Right renal cortex interstitium (tissue), 3 donors: Measurements from ENCODE around the gene LRRC23. TPM values are rescaled to one million over a fixed set of nuclear protein-coding genes. Genes with fewer than 3 reads are reported as not detected.
"Not testable (repeated sequence)": the region's sequence is repeated elsewhere in the genome, so short reads cannot be mapped to it uniquely, and the experiment has no call there.

ENCODE experiments used
- DNase-seq, 3 donors: peaks; one replicate each; pipeline ENCODE4 v3.0.0-alpha.2; 2013; ENCODE audit warnings: low read depth in 3 of 3, low spot score in 2 of 3
- polyA plus RNA-seq, 3 donors: library from polyadenylated mRNA; unstranded; fragments of 120-200 nt; gene quantifications; one replicate each; pipeline ENCODE4 v1.2.1, GENCODE V29; 2013; ENCODE audit not compliant: insufficient read length in 3 of 3

LRRC23 gene
- polyA plus RNA-seq, 3 donors, result 19.1 to 23.5 (median 23.4) TPM

DNA sequence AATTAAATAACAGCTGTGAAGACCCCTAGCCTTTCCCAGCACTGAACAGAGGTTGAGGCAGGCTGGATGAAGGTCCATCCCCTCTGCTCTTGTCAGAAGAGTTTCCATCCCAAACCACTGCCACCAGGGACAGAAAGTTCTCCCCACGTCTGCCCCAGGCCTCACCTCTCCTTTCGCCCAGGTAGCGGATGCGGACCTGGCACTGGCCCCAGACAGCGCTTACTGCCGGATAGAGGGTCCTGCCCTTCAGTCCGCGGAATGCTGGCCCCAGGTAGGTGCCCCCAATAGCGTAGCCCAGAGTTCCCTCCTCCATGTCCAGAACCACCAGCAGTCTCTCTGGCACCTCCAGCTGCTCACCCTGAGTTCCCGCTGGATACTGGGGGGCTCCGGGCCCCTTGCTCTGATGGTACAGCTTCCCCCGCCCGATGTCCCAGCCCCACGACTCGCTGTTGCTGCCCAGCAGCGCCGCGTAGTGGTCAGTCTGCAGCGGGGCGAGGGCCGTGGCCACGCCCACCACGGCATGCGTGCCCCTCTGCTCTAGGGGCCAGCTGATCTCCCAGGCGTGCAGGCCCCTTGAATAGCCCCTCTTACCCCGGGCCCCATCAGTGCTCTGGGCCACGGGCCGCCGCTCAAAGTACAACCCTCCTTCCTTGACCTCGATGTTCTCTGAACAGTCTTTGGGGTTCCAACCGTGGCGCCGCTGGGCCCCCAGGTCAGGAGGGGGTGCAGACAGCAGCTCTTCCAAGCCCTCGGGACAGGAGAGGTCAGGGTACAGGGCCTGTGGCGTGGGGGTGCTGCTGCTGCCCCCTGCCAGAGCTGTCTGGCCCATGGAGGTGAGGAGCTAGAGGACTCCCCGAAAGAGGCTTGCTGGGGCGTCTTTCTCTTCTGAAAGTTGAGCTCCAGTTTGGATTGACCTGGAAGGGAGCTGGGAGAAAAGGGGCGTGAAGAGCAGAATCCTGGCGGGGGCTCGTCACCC lies 32.3 kb upstream of the LRRC23 start:
- no peak for DNase-seq

DNA sequence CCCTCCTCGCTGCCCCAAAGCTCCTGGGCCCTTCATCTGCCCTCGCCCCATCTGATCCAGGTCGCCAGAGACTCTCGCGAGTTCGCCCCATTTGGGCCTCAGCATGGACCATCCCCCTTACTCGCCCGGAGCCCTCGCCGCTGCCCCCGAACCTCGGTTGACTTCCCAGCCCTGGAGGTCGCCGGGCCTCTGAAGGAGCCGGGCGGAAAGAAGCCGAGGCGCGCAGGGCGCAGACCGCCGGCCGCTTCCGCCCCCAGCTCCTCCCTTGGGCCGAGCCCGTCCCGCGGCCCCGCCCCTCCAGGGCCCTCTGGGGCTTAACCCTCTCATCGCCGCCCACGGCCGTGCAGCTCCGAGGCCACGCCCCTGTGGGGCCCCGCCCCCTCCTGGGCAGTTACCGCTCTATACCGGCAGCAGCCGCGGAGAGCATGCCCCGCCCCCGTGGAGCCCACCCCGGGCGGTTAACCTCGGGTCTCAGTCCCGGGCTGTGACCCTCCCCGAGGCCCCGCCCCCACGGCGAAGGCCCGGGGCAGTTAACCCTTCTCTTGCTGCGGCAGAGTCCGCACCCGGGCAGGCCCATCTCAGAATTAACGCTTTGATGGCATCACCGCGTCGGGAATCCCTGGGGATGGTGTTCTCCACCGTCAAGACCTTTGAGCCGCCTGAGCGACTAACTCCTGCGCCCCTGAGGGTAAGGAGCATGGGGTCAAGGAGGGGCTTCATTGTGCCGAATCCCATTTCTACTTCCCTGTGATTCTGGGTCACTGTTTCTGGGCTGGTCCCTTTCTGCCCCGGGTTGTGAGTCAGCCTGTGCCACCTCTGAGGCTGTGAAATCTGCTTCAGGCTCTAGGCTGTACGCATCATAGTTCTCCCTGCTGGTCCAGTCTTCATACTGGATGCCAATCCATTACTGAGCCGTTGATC lies 31.3 kb upstream of the LRRC23 start, which contains the start of gene SPSB2:
Gene SPSB2 (minus strand): TSS at position 210 of the 921 bp plus-strand sequence. CDS start 402 bp downstream, outside the sequence.
- DNase-seq, result peak in 2 of 3 donors; percentile 94 to 97

- DNase-seq, result not testable (repeated sequence)
Observed at GRCh38 chr12:6874015-6874368, 30.6 kb upstream of the LRRC23 start.

GRCh38 chr12:6879824-6880223 lies 24.8 kb upstream of the LRRC23 start:
- DNase-seq, result not testable (repeated sequence)

DNA sequence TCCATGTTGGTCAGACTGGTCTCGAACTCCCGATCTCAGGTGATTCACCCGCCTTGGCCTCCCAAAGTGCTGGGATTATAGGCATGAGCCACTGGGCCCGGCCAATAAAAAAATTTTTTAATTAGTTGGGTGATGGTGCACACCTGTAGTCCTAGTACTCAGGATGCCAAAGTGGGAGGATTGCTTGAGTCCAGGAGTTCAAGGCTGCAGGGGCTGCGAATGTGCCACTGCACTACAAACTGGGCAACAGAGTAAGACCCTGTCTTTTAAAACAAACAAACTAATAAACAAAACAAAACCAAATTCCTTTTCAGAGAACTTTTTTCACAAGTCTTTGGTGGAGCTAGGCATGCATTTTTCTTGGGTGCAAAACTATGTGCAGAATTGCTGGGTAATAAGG lies 21.4 kb upstream of the LRRC23 start:
- DNase-seq, result no peak

GRCh38 chr12:6883683-6884082 lies 20.9 kb upstream of the LRRC23 start:
- no peak for DNase-seq

- no peak for DNase-seq
Observed at GRCh38 chr12:6884539-6884938, 20.1 kb upstream of the LRRC23 start.

DNA sequence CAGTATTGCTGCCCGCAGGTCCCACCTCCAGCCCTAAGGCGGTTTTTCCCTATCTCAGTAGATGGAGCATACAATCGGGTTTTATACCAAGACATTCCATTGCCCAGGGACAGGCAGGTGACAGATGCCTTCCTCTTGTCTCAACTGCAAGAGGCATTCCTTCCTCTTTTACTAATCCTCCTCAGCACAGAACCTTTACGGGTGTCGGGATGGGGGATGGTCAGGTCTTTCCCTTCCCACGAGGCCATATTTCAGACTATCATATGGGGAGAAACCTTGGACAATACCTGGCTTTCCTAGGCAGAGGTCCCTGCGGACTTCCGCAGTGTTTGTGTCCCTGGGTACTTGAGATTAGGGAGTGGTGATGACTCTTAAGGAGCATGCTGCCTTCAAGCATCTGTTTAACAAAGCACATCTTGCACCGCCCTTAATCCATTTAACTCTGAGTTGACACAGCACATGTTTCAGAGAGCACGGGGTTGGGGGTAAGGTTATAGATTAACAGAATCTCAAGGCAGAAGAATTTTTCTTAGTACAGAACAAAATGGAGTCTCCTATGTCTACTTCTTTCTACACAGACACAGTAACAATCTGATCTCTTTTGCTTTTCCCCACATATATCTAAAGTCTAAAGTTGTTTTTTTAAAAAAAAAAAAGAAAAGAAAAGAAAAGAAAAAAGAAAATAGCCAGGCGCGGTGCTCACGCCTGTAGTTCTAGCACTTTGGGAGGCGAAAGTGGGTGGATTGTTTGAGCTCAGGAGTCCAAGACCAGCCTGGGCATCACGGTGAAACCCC lies 18.2 kb upstream of the LRRC23 start:
- DNase-seq, result not testable (repeated sequence)

DNA sequence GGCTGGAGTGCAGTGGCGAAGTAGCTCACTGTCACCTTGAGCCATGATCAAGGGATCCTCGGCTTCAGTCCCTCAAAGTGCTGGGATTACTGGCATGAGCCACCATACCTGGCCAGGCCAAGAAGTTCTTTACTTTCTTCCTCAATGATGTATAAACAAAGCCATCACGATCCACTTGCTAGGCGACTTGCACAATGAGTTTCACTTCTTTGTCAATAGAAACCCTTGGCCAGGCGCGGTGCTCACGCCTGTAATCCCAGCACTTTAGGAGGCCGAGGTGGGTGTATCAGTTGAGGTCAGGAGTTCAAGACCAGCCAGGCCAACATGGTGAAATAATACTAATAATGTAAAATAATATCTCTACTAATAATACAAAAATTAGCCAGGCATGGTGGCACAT lies 17.2 kb upstream of the LRRC23 start:
- no peak for DNase-seq

- no peak for DNase-seq
Observed at GRCh38 chr12:6888360-6888759, 16.3 kb upstream of the LRRC23 start.

- not testable (repeated sequence) for DNase-seq
Observed at GRCh38 chr12:6888794-6889193, 15.8 kb upstream of the LRRC23 start.

- not testable (repeated sequence) for DNase-seq
Observed at GRCh38 chr12:6889775-6890573, 14.6 kb upstream of the LRRC23 start.

GRCh38 chr12:6890789-6891645 lies 13.6 kb upstream of the LRRC23 start:
- peak; percentile 85 to 96 (median 92) for DNase-seq

DNA sequence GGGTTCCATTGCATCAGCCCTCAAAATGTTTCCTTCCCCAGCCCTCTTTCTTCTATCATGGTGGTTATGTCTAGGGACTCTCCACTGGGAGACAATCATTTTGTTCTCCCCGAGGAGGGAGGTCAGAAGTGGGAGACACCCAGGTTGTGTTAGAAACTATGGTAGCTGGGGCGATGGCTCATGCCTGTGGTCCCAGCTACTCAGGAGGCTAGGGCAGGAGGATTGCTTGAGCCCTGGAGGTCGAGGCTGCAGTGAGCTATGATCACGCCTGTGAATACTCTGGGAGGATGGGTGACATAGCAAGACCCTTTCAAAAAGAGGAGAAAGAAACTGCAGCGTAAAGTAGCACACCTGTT lies 13.0 kb upstream of the LRRC23 start:
- no peak for DNase-seq

DNA sequence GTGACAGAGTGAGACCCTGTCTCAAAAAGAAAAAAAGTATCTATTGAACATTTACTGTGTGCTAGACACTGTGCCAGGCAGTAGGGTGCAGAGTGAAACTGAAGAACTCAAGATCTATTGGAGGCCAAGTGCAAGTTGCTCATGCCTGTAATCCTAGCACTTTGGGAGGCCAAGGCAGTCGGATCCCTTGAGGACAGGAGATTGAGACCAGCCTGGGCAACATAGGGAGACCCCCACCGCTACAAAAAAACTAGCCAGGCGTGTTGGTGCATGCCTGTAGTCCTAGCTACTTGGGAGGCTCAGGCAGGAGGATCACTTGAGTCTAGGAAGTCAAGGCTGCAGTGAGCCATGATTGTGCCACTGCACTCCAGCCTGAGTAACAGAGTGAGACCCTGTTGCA lies 11.9 kb upstream of the LRRC23 start:
- DNase-seq, result not testable (repeated sequence)

DNA sequence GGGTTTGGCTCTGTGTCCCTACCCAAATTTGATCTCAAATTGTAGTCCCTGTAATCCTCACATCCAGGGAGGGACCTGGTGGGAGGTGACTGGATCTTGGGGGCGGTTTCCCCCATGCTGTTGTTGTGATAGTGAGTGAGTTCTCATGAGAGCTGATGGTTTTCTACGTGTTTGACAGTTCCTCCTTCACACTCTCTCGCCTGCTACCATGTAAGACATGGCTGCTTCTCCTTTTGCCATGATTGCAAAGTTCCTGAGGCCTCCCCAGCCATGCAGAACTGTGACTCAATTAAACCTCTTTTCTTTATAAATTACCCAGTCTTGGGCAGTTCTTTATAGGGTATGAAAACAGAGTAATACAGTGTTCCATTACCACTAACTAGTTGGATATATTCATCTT lies 10.3 kb upstream of the LRRC23 start:
- no peak for DNase-seq

DNA sequence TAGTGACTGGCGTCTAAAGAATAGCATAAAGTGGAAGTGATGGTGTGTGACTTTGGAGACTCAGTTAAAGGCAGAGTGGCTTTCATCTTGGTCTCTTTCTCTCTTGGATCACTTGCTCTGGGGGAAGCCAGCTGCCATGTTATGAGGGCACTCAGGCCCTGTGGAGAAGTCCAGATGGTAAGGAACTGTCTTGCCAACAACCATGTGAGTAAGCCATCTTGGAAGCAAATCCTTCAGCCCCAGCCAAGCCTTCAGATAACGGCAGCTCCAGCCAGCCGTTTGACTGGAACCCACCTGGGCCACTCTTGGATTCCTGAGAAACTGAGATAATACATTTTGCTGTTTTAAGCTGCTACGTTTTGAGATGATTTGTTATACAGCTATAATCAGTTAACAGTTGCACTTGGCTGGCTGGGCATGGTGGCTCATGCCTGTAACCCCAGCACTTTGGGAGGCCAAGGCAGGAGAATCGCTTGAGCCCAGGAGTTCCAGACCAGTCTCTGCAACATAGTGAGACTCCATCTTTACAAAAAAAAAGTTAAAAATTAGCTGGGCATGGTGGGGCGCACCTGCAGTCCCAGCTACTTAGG lies 7.7 kb upstream of the LRRC23 start:
- no peak for DNase-seq

DNA sequence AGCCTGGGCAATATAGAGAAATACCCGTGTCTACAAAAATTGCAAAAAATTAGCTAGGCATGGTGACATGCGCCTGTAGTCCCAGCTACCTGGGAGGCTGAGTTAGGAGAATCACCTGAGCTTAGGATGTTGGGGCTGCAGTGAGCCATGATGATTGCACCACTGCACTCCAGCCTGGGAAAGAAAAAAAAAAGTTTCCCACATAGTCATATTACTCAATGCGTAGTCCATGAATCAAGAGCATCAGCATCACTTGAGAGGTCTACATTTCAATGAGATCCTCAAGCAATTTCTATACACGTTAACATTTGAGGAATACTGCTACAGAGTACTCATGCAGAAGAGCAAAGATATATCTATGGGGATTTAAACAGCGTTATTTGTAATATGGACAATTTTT lies 5.2 kb upstream of the LRRC23 start:
- no peak for DNase-seq
